H9 (cell line): ENCODE results near the gene SYNRG. TPM values are rescaled to one million over a fixed set of nuclear protein-coding genes. Genes with fewer than 3 reads are reported as not detected.

Source experiments
- DNase-seq: peaks from one replicate; pipeline ENCODE4 v3.0.0-alpha.2; 2017
- H2AFZ ChIP-seq: one replicate; pipeline ENCODE4 v1.6.1; 2013; ENCODE audit warnings: mild to moderate bottlenecking, low read length, control low read depth, moderate library complexity
- H2AK5ac ChIP-seq: 2 replicates; pipeline ENCODE4 v1.6.1; 2013; ENCODE audit warnings: low read length, control low read depth, mixed read lengths; ENCODE audit not compliant: insufficient read length
- H2BK120ac ChIP-seq: one replicate; pipeline ENCODE4 v1.6.1; 2013; ENCODE audit warnings: low read depth, mild to moderate bottlenecking, low read length, control low read depth, inconsistent platforms; ENCODE audit not compliant: poor library complexity, severe bottlenecking
- H2BK12ac ChIP-seq: 2 replicates; pipeline ENCODE4 v1.6.1; 2013; ENCODE audit warnings: low read length, control low read depth, mixed read lengths, low read depth; ENCODE audit not compliant: insufficient read length
- H2BK15ac ChIP-seq: 2 replicates; pipeline ENCODE4 v1.6.1; 2013; ENCODE audit warnings: low read depth, low read length, control low read depth
- H2BK20ac ChIP-seq: one replicate; pipeline ENCODE4 v1.6.1; 2013; ENCODE audit warnings: low read depth, mild to moderate bottlenecking, low read length, control low read depth, inconsistent platforms; ENCODE audit not compliant: poor library complexity, severe bottlenecking
- H2BK5ac ChIP-seq: 2 replicates; pipeline ENCODE4 v1.6.1; 2013; ENCODE audit warnings: low read length, control low read depth, mixed read lengths; ENCODE audit not compliant: insufficient read length
- H3K14ac ChIP-seq: 2 replicates; pipeline ENCODE4 v1.6.1; 2013; ENCODE audit warnings: low read length, control low read depth; ENCODE audit not compliant: insufficient read depth
- H3K18ac ChIP-seq: 2 replicates; pipeline ENCODE4 v1.6.1; 2013; ENCODE audit warnings: low read depth, mild to moderate bottlenecking, mixed read lengths, low read length, control low read depth; ENCODE audit not compliant: insufficient read length
- H3K23ac ChIP-seq: 2 replicates; pipeline ENCODE4 v1.6.1; 2013; ENCODE audit warnings: low read length, control low read depth, mixed read lengths, low read depth; ENCODE audit not compliant: insufficient read length
- H3K23me2 ChIP-seq: 2 replicates; pipeline ENCODE4 v1.6.1; 2013; ENCODE audit warnings: low read depth, mild to moderate bottlenecking, mixed read lengths, low read length, control low read depth; ENCODE audit not compliant: insufficient read length, poor library complexity, severe bottlenecking
- H3K27ac ChIP-seq: 2 replicates; pipeline ENCODE4 v1.5.1; 2013; ENCODE audit warnings: low read length, control low read depth, mixed read lengths, low read depth; ENCODE audit not compliant: insufficient read length
- H3K27me3 ChIP-seq: 2 replicates; pipeline ENCODE4 v1.6.1; 2013; ENCODE audit warnings: low read length, control low read depth, inconsistent platforms; ENCODE audit not compliant: insufficient read depth
- H3K4ac ChIP-seq: 2 replicates; pipeline ENCODE4 v1.6.1; 2013; ENCODE audit warnings: low read depth, mild to moderate bottlenecking, control low read depth, inconsistent platforms, low read length, moderate library complexity
- H3K4me1 ChIP-seq: 2 replicates; pipeline ENCODE4 v1.6.1; 2013; ENCODE audit warnings: low read length, control low read depth, inconsistent platforms; ENCODE audit not compliant: insufficient read depth
- H3K4me2 ChIP-seq: 2 replicates; pipeline ENCODE4 v1.6.1; 2013; ENCODE audit warnings: low read length, control low read depth, mixed read lengths; ENCODE audit not compliant: insufficient read length, insufficient read depth
- H3K56ac ChIP-seq: 2 replicates; pipeline ENCODE4 v1.6.1; 2013; ENCODE audit warnings: low read depth, mild to moderate bottlenecking, mixed read lengths, low read length, control low read depth; ENCODE audit not compliant: insufficient read length
- H3K79me1 ChIP-seq: 2 replicates; pipeline ENCODE4 v1.6.1; 2013; ENCODE audit warnings: low read depth, mild to moderate bottlenecking, moderate library complexity, low read length, control low read depth, inconsistent platforms; ENCODE audit not compliant: insufficient read depth, poor library complexity, severe bottlenecking
- H3K79me2 ChIP-seq: 2 replicates; pipeline ENCODE4 v1.6.1; 2013; ENCODE audit warnings: low read length, control low read depth, inconsistent platforms; ENCODE audit not compliant: insufficient read depth
- H3K9ac ChIP-seq: 2 replicates; pipeline ENCODE4 v1.6.1; 2013; ENCODE audit warnings: low read length, control low read depth, mixed read lengths; ENCODE audit not compliant: insufficient read length; ENCODE audit errors: extremely low read depth
- H3K9me3 ChIP-seq: one replicate; pipeline ENCODE4 v1.6.1; 2013; ENCODE audit warnings: low read depth, low read length, inconsistent platforms; ENCODE audit not compliant: control insufficient read depth
- H3T11ph ChIP-seq: one replicate; pipeline ENCODE4 v1.6.1; 2013; ENCODE audit warnings: mild to moderate bottlenecking, low read length, control low read depth, inconsistent platforms
- H4K20me1 ChIP-seq: one replicate; pipeline ENCODE4 v1.6.1; 2013; ENCODE audit not compliant: control insufficient read depth, insufficient read length, insufficient read depth
- H4K5ac ChIP-seq: 2 replicates; pipeline ENCODE4 v1.6.1; 2013; ENCODE audit warnings: low read depth, mild to moderate bottlenecking, mixed read lengths, low read length, control low read depth; ENCODE audit not compliant: insufficient read length
- H4K8ac ChIP-seq: replicated peaks from 2 replicates; pipeline ENCODE4 v1.6.1; 2013; ENCODE audit warnings: low read length, control low read depth, mixed read lengths, low read depth; ENCODE audit not compliant: insufficient read length
- H4K91ac ChIP-seq: 2 replicates; pipeline ENCODE4 v1.6.1; 2013; ENCODE audit warnings: low read depth, mild to moderate bottlenecking, moderate library complexity, mixed read lengths, low read length, control low read depth; ENCODE audit not compliant: insufficient read length
- H3K27ac Mint-ChIP-seq, 3 experiments: 2 replicates in 2 of 3; 3 replicates in 1 of 3; pipeline ENCODE4 v1.8.0; 2020 to 2021; ENCODE audit warnings: mixed read lengths in 3 of 3, mild to moderate bottlenecking in 1 of 3, moderate library complexity in 1 of 3
- H3K27me3 Mint-ChIP-seq: 2 replicates; pipeline ENCODE4 v1.8.0; 2021; ENCODE audit warnings: low read depth, mild to moderate bottlenecking, moderate library complexity, mixed read lengths
- H3K36me3 Mint-ChIP-seq, 3 experiments: 2 replicates in 2 of 3; 3 replicates in 1 of 3; pipeline ENCODE4 v1.8.0; 2020 to 2021; ENCODE audit warnings: low read depth in 3 of 3, mixed read lengths in 3 of 3; ENCODE audit not compliant: insufficient read depth in 1 of 3
- H3K4me1 Mint-ChIP-seq, 2 experiments: 2 replicates each; pipeline ENCODE4 v1.8.0; 2020; ENCODE audit warnings: mixed read lengths in 2 of 2
- H3K4me3 Mint-ChIP-seq, 2 experiments: 2 replicates in 1 of 2; 3 replicates in 1 of 2; pipeline ENCODE4 v1.8.0; 2020 to 2021; ENCODE audit warnings: mild to moderate bottlenecking in 2 of 2, mixed read lengths in 2 of 2, moderate library complexity in 1 of 2
- H3K9me3 Mint-ChIP-seq, 2 experiments: 2 replicates in 1 of 2; 3 replicates in 1 of 2; pipeline ENCODE4 v1.8.0; 2020; ENCODE audit warnings: mild to moderate bottlenecking in 2 of 2, mixed read lengths in 2 of 2, moderate library complexity in 1 of 2
- WGBS: extraction: QIAGEN DNeasy Blood & Tissue Kit; methylation state at CpG from one replicate; pipeline ENCODE4 v1.1.7; 2013; ENCODE audit warnings: missing lambda C conversion rate, low lambda C conversion rate, mixed read lengths; ENCODE audit not compliant: insufficient read length; ENCODE audit errors: extremely low coverage; 5-methylcytosine and 5-hydroxymethylcytosine counted together
- total RNA-seq: library from RNA; stranded (reverse); gene quantifications from 2 replicates; pipeline ENCODE4 v1.2.1, GENCODE V29; 2021
- TF ChIP-seq, protein P1 (sequence below): fragments of 200-600 bp; sonication (generic); conservative IDR thresholded peaks from 3 replicates; pipeline ENCODE4 v1.8.0; 2021; ENCODE audit warnings: antibody characterized with exemption, mild to moderate bottlenecking

SYNRG gene
- total RNA-seq, 1 experiment from 2014 or later, result 30.5 TPM

DNA sequence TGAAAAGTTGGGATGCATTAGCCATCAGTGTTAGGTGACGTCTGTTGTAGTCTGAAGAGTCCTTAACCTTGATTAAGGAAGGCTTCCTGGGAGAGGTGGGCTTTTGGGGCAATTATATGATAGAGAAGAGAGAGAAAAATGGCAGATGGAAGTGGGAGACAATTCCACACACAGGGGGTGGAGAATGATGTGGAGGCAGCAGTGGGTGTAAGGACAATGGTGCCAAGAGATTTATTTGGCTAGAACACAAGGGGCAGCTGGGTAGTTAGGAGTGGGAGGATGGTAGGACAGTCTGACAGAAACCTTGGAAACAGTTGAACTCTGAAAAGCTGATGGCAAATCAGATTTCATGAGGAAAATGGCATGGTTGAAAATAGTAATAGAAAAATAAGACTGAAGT is 130.2 kb downstream of the SYNRG start:
- Histone ChIP-seq H3K79me1 (no peaks in the 10 kb centered on the region), H3K23me2 (no peaks in the 10 kb centered on the region), H2AK5ac (no peak overlapping the region), H2AFZ (no peak overlapping the region), H3K23ac (no peak overlapping the region), H3K27ac (no peak overlapping the region), H3K4me2 (no peak overlapping the region), H4K5ac (no peak overlapping the region), H3K9ac (no peak overlapping the region), H3K18ac (no peak overlapping the region), H3K27me3 (no peaks in the 10 kb centered on the region), H2BK5ac (no peak overlapping the region), H3K14ac (no peak overlapping the region), H2BK12ac (no peak overlapping the region), H3K79me2 (no peaks in the 10 kb centered on the region), H2BK15ac (no peak overlapping the region), H2BK20ac (no peak overlapping the region), H3K4ac (no peak overlapping the region), H3T11ph (no peak overlapping the region), H3K4me1 (peaks cover 6% of the 10 kb centered on the region; the same call in 1 of the 2 replicates), H4K91ac (no peak overlapping the region), H4K20me1 (no peaks in the 10 kb centered on the region), H3K56ac (no peak overlapping the region), H3K9me3 (no peaks in the 10 kb centered on the region), H2BK120ac (no peak overlapping the region), H4K8ac (no peak overlapping the region)
- H3K36me3 Mint-ChIP-seq, result peaks cover 2 to 44% (median 35%) of the 10 kb centered on the region in 3 experiments; a peak in 5 of 7 replicates
- peak overlapping the region in 2 of 3 experiments; percentile 3 to 83; a peak in 4 of 7 replicates for H3K27ac Mint-ChIP-seq
- no CpG with 5 or more reads among the region's 1 CpG for WGBS
- DNase-seq, result no peak
- no peaks in the 10 kb centered on the region for H3K9me3 Mint-ChIP-seq
- H3K27me3 Mint-ChIP-seq, result no peaks in the 10 kb centered on the region
- TF ChIP-seq, protein P1, sequence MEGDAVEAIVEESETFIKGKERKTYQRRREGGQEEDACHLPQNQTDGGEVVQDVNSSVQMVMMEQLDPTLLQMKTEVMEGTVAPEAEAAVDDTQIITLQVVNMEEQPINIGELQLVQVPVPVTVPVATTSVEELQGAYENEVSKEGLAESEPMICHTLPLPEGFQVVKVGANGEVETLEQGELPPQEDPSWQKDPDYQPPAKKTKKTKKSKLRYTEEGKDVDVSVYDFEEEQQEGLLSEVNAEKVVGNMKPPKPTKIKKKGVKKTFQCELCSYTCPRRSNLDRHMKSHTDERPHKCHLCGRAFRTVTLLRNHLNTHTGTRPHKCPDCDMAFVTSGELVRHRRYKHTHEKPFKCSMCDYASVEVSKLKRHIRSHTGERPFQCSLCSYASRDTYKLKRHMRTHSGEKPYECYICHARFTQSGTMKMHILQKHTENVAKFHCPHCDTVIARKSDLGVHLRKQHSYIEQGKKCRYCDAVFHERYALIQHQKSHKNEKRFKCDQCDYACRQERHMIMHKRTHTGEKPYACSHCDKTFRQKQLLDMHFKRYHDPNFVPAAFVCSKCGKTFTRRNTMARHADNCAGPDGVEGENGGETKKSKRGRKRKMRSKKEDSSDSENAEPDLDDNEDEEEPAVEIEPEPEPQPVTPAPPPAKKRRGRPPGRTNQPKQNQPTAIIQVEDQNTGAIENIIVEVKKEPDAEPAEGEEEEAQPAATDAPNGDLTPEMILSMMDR, result no peak
- H3K4me1 Mint-ChIP-seq, result peaks cover 23 to 27% of the 10 kb centered on the region in 2 experiments
- H3K4me3 Mint-ChIP-seq, result no peak overlapping the region
